GM12878 (cell line): Measurements from ENCODE around the gene YWHAQ. TPM values are rescaled to one million over a fixed set of nuclear protein-coding genes. Genes with fewer than 3 reads are reported as not detected.

Source experiments
- ASH2L ChIP-seq: fragments of 300-600, 200-600 bp; sonication (generic); IDR thresholded peaks from 2 replicates; pipeline ENCODE4 v1.6.1; 2017; ENCODE audit warnings: low read depth, mild to moderate bottlenecking, borderline replicate concordance
- FOXM1 ChIP-seq: IDR thresholded peaks from 2 replicates; pipeline ENCODE4 v1.6.1; 2012; ENCODE audit warnings: low read depth, mild to moderate bottlenecking, inconsistent platforms, low read length, moderate library complexity
- HSF1 ChIP-seq: fragments of 150-350 bp; IDR thresholded peaks from 2 replicates; pipeline ENCODE4 v1.6.1; 2014; ENCODE audit warnings: mild to moderate bottlenecking, low read depth, low read length
- JUND ChIP-seq: IDR thresholded peaks from 2 replicates; pipeline ENCODE4 v1.6.1; 2012; ENCODE audit warnings: low read depth, mild to moderate bottlenecking, low read length, improper control_type of control experiment, moderate library complexity
- PAX8 ChIP-seq: fragments of 450-650 bp; IDR thresholded peaks from 2 replicates; pipeline ENCODE4 v1.6.1; 2017; ENCODE audit warnings: mild to moderate bottlenecking, moderate library complexity
- RB1 ChIP-seq: fragments of 450-650 bp; formaldehyde crosslinking; IDR thresholded peaks from 2 replicates; pipeline ENCODE4 v1.6.1; 2017; ENCODE audit warnings: mild to moderate bottlenecking, borderline replicate concordance
- RELA ChIP-seq: fragments of 450-650 bp; IDR thresholded peaks from 2 replicates; pipeline ENCODE4 v1.8.0; 2014; ENCODE audit warnings: borderline replicate concordance; ENCODE audit not compliant: partially characterized antibody
- SMARCA5 ChIP-seq: fragments of 450-650 bp; IDR thresholded peaks from 2 replicates; pipeline ENCODE4 v1.6.1; 2017; ENCODE audit warnings: mild to moderate bottlenecking
- ZNF384 ChIP-seq: IDR thresholded peaks from 2 replicates; pipeline ENCODE4 v1.6.1; 2012; ENCODE audit warnings: low read depth, mild to moderate bottlenecking, low read length, improper control_type of control experiment, borderline replicate concordance
- polyA plus RNA-seq, 11 experiments: library from polyadenylated mRNA; depleted of rRNA in 4 of 11; unstranded in 6 of 11; stranded (reverse) in 5 of 11; fragments of >200 nt; fragmentation: Nextera tagmentation in 4 of 11; fragmentation: Illumina TruSeq in 1 of 11; extraction: Ambion mirVana in 4 of 11; extraction: Trizol in 1 of 11; gene quantifications; 1 replicate in 1 of 11; 2 replicates in 10 of 11; pipeline versions ENCODE4 v1.2.1 to v1.2.3, GENCODE V29; 2011 to 2016; ENCODE audit warnings: inconsistent platforms in 2 of 11, missing spikeins in 2 of 11, low read depth in 1 of 11
- total RNA-seq, 4 experiments: library from RNA; depleted of rRNA in 3 of 4; stranded (reverse); fragments of >200 nt in 3 of 4; fragmentation: Illumina TruSeq in 1 of 4; extraction: Trizol in 1 of 4; gene quantifications; 2 replicates each; pipeline versions ENCODE4 v1.2.1 to v1.2.3, GENCODE V29; 2013 to 2021
- TF ChIP-seq, protein P1 (sequence below): fragments of 450-650 bp; formaldehyde crosslinking; IDR thresholded peaks from 2 replicates; pipeline ENCODE4 v1.4.0; 2022; ENCODE audit warnings: mild to moderate bottlenecking, moderate library complexity

YWHAQ gene
- total and polyA plus RNA-seq, 10 of the 15 experiments (the other 5 are each of a cell fraction or from before 2014, with no cell fraction given), result 63.0 to 515 (median 219) TPM

DNA sequence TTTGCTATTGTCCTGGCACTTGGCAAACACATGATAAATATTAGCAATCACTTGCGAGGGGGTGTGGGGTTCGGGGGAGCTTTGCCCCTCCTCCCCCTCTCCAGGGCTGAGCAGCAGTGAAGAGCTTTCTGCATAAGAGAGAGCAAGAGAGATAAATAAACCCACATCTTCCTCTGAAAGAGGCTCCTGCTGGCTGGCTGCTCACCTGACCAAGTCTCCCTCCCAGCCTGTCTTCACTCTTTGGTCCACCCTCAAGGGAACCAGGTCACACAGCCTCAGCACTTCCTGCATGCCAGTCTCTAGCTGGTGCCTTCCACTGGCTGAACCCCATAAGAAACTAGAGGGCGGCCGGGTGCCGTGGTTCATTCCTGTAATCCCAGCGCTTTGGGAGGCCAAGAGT, 18.5 kb upstream of the YWHAQ start (continued):
- TF ChIP-seq JUND (no peak), RELA (no peak), PAX8 (no peak), RB1 (no peak), FOXM1 (no peak), SMARCA5 (no peak), HSF1 (no peak), ASH2L (no peak), ZNF384 (no peak)
- TF ChIP-seq, protein P1, sequence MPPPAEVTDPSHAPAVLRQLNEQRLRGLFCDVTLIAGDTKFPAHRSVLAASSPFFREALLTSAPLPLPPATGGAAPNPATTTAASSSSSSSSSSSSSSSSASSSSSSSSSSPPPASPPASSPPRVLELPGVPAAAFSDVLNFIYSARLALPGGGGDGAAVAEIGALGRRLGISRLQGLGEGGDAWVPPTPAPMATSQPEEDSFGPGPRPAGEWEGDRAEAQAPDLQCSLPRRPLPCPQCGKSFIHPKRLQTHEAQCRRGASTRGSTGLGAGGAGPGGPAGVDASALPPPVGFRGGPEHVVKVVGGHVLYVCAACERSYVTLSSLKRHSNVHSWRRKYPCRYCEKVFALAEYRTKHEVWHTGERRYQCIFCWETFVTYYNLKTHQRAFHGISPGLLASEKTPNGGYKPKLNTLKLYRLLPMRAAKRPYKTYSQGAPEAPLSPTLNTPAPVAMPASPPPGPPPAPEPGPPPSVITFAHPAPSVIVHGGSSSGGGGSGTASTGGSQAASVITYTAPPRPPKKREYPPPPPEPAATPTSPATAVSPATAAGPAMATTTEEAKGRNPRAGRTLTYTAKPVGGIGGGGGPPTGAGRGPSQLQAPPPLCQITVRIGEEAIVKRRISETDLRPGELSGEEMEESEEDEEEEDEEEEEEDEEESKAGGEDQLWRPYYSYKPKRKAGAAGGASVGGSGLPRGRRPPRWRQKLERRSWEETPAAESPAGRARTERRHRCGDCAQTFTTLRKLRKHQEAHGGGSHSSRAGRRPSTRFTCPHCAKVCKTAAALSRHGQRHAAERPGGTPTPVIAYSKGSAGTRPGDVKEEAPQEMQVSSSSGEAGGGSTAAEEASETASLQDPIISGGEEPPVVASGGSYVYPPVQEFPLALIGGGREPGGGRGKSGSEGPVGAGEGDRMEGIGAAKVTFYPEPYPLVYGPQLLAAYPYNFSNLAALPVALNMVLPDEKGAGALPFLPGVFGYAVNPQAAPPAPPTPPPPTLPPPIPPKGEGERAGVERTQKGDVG (CRISPR knock-in tag), result no peak
